Measurements from ENCODE around the gene MICAL3. TPM values are rescaled to one million over a fixed set of nuclear protein-coding genes. Genes with fewer than 3 reads are reported as not detected.
"Not testable (repeated sequence)": the region's sequence is repeated elsewhere in the genome, so short reads cannot be mapped to it uniquely, and the experiment has no call there.

Gene MICAL3
- total RNA-seq, 1 donor from 2014 or later = 103 TPM

DNA sequence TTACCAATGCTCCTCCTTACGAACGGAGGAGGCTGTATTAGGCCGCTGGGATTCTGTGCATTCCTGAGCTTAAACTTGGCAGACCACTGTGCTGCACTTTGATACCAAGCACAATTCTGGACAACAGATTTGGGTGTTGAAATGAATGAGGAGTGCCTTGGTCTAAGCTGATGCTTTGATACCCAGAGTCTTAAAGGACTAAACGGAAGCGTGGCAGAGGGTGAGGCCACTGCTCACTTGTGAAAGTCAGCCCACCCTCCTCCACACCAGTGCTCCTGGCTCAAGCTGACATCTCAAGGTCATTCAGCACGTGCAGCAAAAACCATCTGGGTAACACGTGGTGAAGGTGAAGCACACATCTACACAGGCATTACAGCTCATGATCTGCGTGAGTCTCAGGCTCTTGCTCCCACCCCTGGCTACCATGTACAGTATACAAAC lies 85.9 kb downstream of the MICAL3 start:
- Mint-ChIP-seq H3K9me3 (peaks cover 22% of the 10 kb centered on the region), H3K4me3 (no peak overlapping the region), H3K27ac (no peak overlapping the region), H3K27me3 (ENCODE audit: low read depth) (no peaks in the 10 kb centered on the region), H3K4me1 (peaks cover 36% of the 10 kb centered on the region), H3K36me3 (peaks cover 11% of the 10 kb centered on the region)
- DNase-seq (ENCODE audit: low spot score in 2 of 2, unreplicated experiment in 2 of 2) = no peak
- TF ChIP-seq, protein P1, sequence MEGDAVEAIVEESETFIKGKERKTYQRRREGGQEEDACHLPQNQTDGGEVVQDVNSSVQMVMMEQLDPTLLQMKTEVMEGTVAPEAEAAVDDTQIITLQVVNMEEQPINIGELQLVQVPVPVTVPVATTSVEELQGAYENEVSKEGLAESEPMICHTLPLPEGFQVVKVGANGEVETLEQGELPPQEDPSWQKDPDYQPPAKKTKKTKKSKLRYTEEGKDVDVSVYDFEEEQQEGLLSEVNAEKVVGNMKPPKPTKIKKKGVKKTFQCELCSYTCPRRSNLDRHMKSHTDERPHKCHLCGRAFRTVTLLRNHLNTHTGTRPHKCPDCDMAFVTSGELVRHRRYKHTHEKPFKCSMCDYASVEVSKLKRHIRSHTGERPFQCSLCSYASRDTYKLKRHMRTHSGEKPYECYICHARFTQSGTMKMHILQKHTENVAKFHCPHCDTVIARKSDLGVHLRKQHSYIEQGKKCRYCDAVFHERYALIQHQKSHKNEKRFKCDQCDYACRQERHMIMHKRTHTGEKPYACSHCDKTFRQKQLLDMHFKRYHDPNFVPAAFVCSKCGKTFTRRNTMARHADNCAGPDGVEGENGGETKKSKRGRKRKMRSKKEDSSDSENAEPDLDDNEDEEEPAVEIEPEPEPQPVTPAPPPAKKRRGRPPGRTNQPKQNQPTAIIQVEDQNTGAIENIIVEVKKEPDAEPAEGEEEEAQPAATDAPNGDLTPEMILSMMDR (IDR thresholded peaks at IDR 0.05; ENCODE audit: unreplicated experiment) = no peak

DNA sequence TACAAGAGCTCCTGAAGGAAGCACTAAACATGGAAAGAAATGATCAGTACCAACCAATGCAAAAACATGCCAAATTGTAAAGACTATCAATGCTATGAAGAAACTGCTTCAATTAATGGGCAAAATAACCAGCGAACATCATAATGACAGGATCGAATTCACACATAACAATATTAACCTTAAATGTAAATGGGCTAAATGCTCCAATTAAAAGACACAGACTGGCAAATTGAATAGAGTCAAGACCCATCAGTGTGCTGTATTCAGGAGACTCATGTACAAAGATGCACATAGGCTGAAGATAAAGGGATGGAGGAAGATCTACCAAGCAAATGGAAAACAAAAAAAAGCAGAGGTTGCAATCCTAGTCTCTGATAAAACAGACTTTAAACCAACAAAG lies 91.9 kb downstream of the MICAL3 start:
- H3K4me3 Mint-ChIP-seq; H3K4me1 Mint-ChIP-seq; DNase-seq (ENCODE audit: low spot score in 2 of 2, unreplicated experiment in 2 of 2); H3K27me3 Mint-ChIP-seq (ENCODE audit: low read depth); H3K27ac Mint-ChIP-seq: not testable (repeated sequence)
- Mint-ChIP-seq H3K36me3 (peaks cover 11% of the 10 kb centered on the region), H3K9me3 (peaks cover 30% of the 10 kb centered on the region)

DNA sequence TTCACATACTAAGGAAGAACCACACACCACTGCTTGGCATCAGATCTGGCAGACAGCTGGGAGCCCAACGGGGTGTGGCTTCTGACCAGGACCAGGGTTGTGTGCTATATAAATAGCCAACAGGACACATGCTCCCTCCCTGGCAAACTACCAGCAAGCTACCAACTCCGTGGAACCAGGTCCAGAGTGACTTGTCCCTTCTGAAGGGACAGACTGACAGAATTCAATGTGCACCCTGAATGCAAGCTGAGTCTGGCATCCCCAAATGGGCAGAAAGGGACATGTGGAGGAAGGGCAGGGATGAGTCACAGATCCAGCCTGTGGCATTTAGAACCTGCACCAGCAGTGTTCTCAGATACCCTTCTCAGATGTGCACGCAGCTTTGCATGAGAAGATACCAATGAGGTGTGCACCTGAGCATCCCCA lies 92.9 kb downstream of the MICAL3 start:
- Mint-ChIP-seq H3K27ac (no peak overlapping the region), H3K9me3 (peaks cover 30% of the 10 kb centered on the region), H3K4me1 (no peaks in the 10 kb centered on the region), H3K27me3 (ENCODE audit: low read depth) (no peaks in the 10 kb centered on the region), H3K4me3 (no peak overlapping the region), H3K36me3 (peaks cover 5% of the 10 kb centered on the region)
- DNase-seq (ENCODE audit: low spot score in 2 of 2, unreplicated experiment in 2 of 2) = no peak
- TF ChIP-seq, protein P1 (IDR thresholded peaks at IDR 0.05; ENCODE audit: unreplicated experiment) = no peak

DNA sequence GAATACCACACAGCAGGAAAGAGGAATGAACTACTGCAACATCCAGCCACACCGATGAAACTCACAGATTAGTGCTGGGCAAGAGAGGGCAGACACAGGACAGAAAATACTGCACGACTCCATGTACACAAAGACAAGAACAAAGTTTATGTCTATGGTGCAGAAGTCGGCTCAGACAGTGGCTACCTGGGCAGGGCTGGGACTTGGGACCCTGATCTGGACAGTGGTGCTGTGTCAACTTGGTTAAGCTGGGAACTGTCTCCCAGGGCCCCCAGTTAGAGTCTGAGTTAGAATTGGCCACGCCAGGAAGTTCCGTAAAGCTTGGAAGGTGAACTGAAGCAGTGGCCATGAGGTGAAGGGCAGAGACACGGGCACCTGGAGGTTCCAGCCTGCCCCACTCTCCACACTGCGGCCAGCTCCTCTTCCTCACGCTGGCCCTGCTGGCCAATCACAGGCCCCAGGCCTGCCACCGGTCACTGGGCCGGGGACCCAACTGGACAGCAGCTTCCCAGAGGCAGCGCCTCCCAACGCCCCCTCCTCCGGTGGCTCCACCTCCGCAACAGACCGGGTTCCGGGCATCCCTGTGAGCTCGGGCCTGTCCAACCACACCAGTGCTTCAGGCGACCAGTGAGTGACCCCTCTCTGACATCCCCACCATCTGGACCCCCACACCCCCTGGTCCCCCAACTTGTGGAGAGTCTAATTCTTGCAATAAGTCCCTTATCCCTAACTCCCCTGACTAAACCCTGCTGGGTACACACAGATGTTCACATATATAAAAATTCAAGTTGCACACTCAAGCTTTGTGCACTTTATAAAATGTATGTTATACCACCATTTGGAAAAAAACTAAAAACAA lies 93.7 kb downstream of the MICAL3 start:
- Mint-ChIP-seq H3K27ac (no peak overlapping the region), H3K36me3 (peaks cover 5% of the 10 kb centered on the region), H3K27me3 (ENCODE audit: low read depth) (no peaks in the 10 kb centered on the region), H3K4me3 (no peak overlapping the region), H3K4me1 (peaks cover under 1% of the 10 kb centered on the region), H3K9me3 (peaks cover 28% of the 10 kb centered on the region)
- no peak for DNase-seq (ENCODE audit: low spot score in 2 of 2, unreplicated experiment in 2 of 2)
- TF ChIP-seq, protein P1 (IDR thresholded peaks at IDR 0.05; ENCODE audit: unreplicated experiment) = no peak

DNA sequence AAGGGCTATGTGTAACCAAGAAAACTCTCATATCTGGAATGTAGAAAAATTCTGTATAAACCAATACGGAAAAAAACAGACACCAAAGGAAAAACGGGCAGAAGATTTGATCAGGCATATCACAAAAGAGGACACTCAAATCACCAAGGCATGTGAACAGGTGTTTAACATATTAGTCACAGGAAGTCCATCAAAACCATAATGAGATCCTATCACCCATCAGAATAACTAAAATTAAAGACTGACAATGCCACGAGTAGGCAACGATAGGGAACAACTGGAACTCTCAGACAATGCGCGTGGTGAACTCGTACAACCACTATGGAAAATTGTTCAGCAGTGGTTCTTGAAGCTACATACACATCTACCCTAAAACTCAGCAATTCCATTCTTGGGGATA lies 94.5 kb downstream of the MICAL3 start:
- H3K4me1 Mint-ChIP-seq = peaks cover 5% of the 10 kb centered on the region
- H3K4me3 Mint-ChIP-seq = no peak overlapping the region
- H3K9me3 Mint-ChIP-seq = peaks cover 21% of the 10 kb centered on the region
- DNase-seq (ENCODE audit: low spot score in 2 of 2, unreplicated experiment in 2 of 2) = no peak
- H3K36me3 Mint-ChIP-seq = no peaks in the 10 kb centered on the region
- H3K27me3 Mint-ChIP-seq (ENCODE audit: low read depth) = no peaks in the 10 kb centered on the region
- no peak overlapping the region for H3K27ac Mint-ChIP-seq
- TF ChIP-seq, protein P1 (IDR thresholded peaks at IDR 0.05; ENCODE audit: unreplicated experiment) = no peak

GRCh38 chr22:17928391-17928790 lies 96.0 kb downstream of the MICAL3 start:
- TF ChIP-seq, protein P1 (IDR thresholded peaks at IDR 0.05; ENCODE audit: unreplicated experiment) = no peak
- Mint-ChIP-seq H3K27me3 (ENCODE audit: low read depth) (no peaks in the 10 kb centered on the region), H3K4me3 (no peak overlapping the region), H3K36me3 (no peaks in the 10 kb centered on the region), H3K9me3 (peaks cover 7% of the 10 kb centered on the region), H3K4me1 (peaks cover 16% of the 10 kb centered on the region), H3K27ac (no peak overlapping the region)
- no peak for DNase-seq (ENCODE audit: low spot score in 2 of 2, unreplicated experiment in 2 of 2)

Data from mesothelial cell of epicardium (in vitro differentiated cells).